PC-3 (cell line): Measurements from ENCODE around the gene NOL8.

ENCODE experiments used
- CTCF ChIP-seq: fragments of 300-600 bp; sonication (generic); conservative IDR thresholded peaks from 2 replicates; pipeline ENCODE4 v1.5.1; 2017; ENCODE audit warnings: antibody characterized with exemption, low read depth, mild to moderate bottlenecking, low read length
- EZH2 ChIP-seq: fragments of 300-600 bp; sonication (generic); IDR thresholded peaks from one replicate; pipeline ENCODE4 v1.6.1; 2017; ENCODE audit warnings: antibody characterized with exemption, mild to moderate bottlenecking, low read length; ENCODE audit not compliant: unreplicated experiment
- EZH2phosphoT487 ChIP-seq: fragments of 300-600 bp; sonication (generic); IDR thresholded peaks from 2 replicates; pipeline ENCODE4 v1.6.1; 2018; ENCODE audit warnings: mild to moderate bottlenecking, antibody characterized with exemption, low read length, borderline replicate concordance

GRCh38 chr9:92299116-92299515 is 26.0 kb downstream of the NOL8 start:
- TF ChIP-seq EZH2 (no peak), CTCF (no peak), EZH2phosphoT487 (no peak)
